OCI-LY3 (cell line): Measurements from ENCODE around the gene TRIM26.
"Not testable (repeated sequence)": the region's sequence is repeated elsewhere in the genome, so short reads cannot be mapped to it uniquely, and the experiment has no call there.

Experiments used
- H2AFZ ChIP-seq: fragments of 200-600, 300-600 bp; shearing (Covaris generic); 2 replicates; pipeline ENCODE4 v1.6.0; 2014; ENCODE audit warnings: antibody characterized with exemption, low read depth, low read length
- H3K27ac ChIP-seq: fragments of 200-600, 300-600 bp; sonication (generic); 2 replicates; pipeline ENCODE4 v1.5.1; 2014; ENCODE audit warnings: mild to moderate bottlenecking, low read length, moderate library complexity, mixed read lengths
- H3K27me3 ChIP-seq: fragments of 200-600, 300-600 bp; sonication (generic); 2 replicates; pipeline ENCODE4 v1.6.1; 2014; ENCODE audit warnings: low read depth, low read length, mixed read lengths
- H3K36me3 ChIP-seq: fragments of 200-600, 300-600 bp; sonication (generic); replicated peaks from 2 replicates; pipeline ENCODE3; 2014; ENCODE audit warnings: low read depth, low read length, mixed read lengths
- H3K4me1 ChIP-seq: fragments of 300-600, 200-600 bp; sonication (generic); 2 replicates; pipeline ENCODE4 v1.6.1; 2014; ENCODE audit warnings: low read length, mixed read lengths
- H3K4me2 ChIP-seq: fragments of 200-600, 300-600 bp; sonication (generic); 2 replicates; pipeline ENCODE4 v1.6.1; 2014; ENCODE audit warnings: low read length, mixed read lengths
- H3K4me3 ChIP-seq: fragments of 300-600, 200-600 bp; sonication (generic); 2 replicates; pipeline ENCODE4 v1.5.1; 2014; ENCODE audit warnings: antibody characterized with exemption, mild to moderate bottlenecking, low read length, moderate library complexity
- H3K79me2 ChIP-seq: fragments of 300-600, 200-600 bp; shearing (Covaris generic); 2 replicates; pipeline ENCODE4 v1.6.1; 2014; ENCODE audit warnings: mild to moderate bottlenecking, low read length, mixed read lengths
- H3K9ac ChIP-seq: fragments of 300-600, 200-600 bp; shearing (Covaris generic); 2 replicates; pipeline ENCODE4 v1.6.0; 2014; ENCODE audit warnings: mild to moderate bottlenecking, low read length, moderate library complexity
- H3K9me3 ChIP-seq: fragments of 200-600, 300-600 bp; shearing (Covaris generic); 2 replicates; pipeline ENCODE4 v1.6.1; 2014; ENCODE audit warnings: low read length, mixed read lengths; ENCODE audit not compliant: insufficient read depth
- H4K20me1 ChIP-seq: fragments of 200-600, 300-600 bp; sonication (generic); 2 replicates; pipeline ENCODE4 v1.6.1; 2016; ENCODE audit warnings: low read length, mixed read lengths; ENCODE audit not compliant: insufficient read depth
- CTCF ChIP-seq: fragments of 200-600, 300-600 bp; sonication (generic); IDR thresholded peaks from 2 replicates; pipeline ENCODE4 v1.5.1; 2014; ENCODE audit warnings: antibody characterized with exemption, low read length, low read depth
- EZH2phosphoT487 ChIP-seq: fragments of 200-600 bp; shearing (Covaris generic); IDR thresholded peaks from 2 replicates; pipeline ENCODE4 v1.6.1; 2018; ENCODE audit warnings: antibody characterized with exemption, mixed run types, low read depth

TRIM26 gene

GRCh38 chr6:30223339-30223738 is 10.1 kb upstream of the TRIM26 start:
- Histone ChIP-seq H3K27me3 (no peaks in the 10 kb centered on the region), H2AFZ (no peak overlapping the region), H3K9ac (no peak overlapping the region), H3K4me1 (no peaks in the 10 kb centered on the region), H3K36me3 (no peaks in the 10 kb centered on the region), H3K79me2 (no peaks in the 10 kb centered on the region), H3K4me2 (no peak overlapping the region), H3K4me3 (no peak overlapping the region), H3K27ac (no peak overlapping the region), H4K20me1 (no peaks in the 10 kb centered on the region), H3K9me3 (0 out of 2 replicates have a peak, but pooled peaks cover 3% of the 10 kb centered on the region)
- TF ChIP-seq EZH2phosphoT487, result no peak
- TF ChIP-seq CTCF, result no peak

GRCh38 chr6:30221956-30222355 is 8.8 kb upstream of the TRIM26 start:
- H2AFZ ChIP-seq, H3K27ac ChIP-seq, H3K9me3 ChIP-seq, H3K36me3 ChIP-seq, H3K27me3 ChIP-seq, H3K9ac ChIP-seq, H3K4me2 ChIP-seq, H4K20me1 ChIP-seq, H3K4me1 ChIP-seq, H3K79me2 ChIP-seq, H3K4me3 ChIP-seq: not testable (repeated sequence)

- not testable (repeated sequence) for H3K27ac ChIP-seq, H3K27me3 ChIP-seq, H3K9me3 ChIP-seq, H3K9ac ChIP-seq, H3K36me3 ChIP-seq, H3K79me2 ChIP-seq, H3K4me2 ChIP-seq, H3K4me3 ChIP-seq, H3K4me1 ChIP-seq, H4K20me1 ChIP-seq, H2AFZ ChIP-seq
These were observed 8.2 kb upstream of the TRIM26 start for GRCh38 chr6:30221395-30221794.

GRCh38 chr6:30219244-30219643 is 6.0 kb upstream of the TRIM26 start:
- Histone ChIP-seq H3K4me2 (peak overlapping the region; percentile 50), H3K27me3 (no peaks in the 10 kb centered on the region), H3K4me1 (no peaks in the 10 kb centered on the region; the same call in 1 of the 2 replicates), H3K27ac (no peak overlapping the region), H2AFZ (peak overlapping the region; percentile 74; the same call in 1 of the 2 replicates), H3K9me3 (0 out of 2 replicates have a peak, but pooled peaks cover 3% of the 10 kb centered on the region), H3K9ac (no peak overlapping the region), H3K36me3 (no peaks in the 10 kb centered on the region), H4K20me1 (no peaks in the 10 kb centered on the region), H3K4me3 (no peak overlapping the region), H3K79me2 (no peaks in the 10 kb centered on the region)
- peak; percentile 68 for TF ChIP-seq CTCF
- no peak for TF ChIP-seq EZH2phosphoT487

DNA sequence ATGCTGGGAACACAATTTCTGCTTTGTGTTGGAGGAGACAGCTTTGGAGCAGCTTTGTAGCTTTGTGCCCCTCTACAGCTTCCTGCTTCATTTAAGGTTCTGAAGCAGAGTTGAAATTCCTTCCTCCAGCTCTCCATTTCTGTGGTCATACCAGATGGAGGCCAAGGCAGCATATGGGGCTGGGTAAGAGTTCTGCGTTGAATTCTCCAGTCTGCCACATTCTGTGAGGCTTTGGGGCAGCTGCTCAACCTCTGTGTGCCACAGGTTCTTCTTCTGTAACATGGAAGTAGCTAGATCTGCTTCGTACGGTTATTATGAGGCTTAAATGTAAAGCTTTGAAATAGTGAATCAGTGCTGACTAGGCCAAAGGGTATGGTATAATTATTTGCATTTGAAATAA is 2.9 kb upstream of the TRIM26 start:
- H3K4me2 ChIP-seq, result no peak overlapping the region

More for the DNA sequence above, 2.9 kb upstream of the TRIM26 start:
- H2AFZ ChIP-seq, result no peak overlapping the region
- H3K27ac ChIP-seq, result no peak overlapping the region
- no peaks in the 10 kb centered on the region for H3K27me3 ChIP-seq
- no peak for TF ChIP-seq CTCF
- TF ChIP-seq EZH2phosphoT487, result no peak
- peaks cover 20% of the 10 kb centered on the region for H3K79me2 ChIP-seq
- H3K9ac ChIP-seq, result no peak overlapping the region
- no peak overlapping the region for H3K4me3 ChIP-seq
- no peaks in the 10 kb centered on the region for H3K36me3 ChIP-seq
- H4K20me1 ChIP-seq, result peaks cover 7% of the 10 kb centered on the region; the same call in 1 of the 2 replicates
- H3K4me1 ChIP-seq, result peaks cover 10% of the 10 kb centered on the region; the same call in 1 of the 2 replicates
- H3K9me3 ChIP-seq, result no peaks in the 10 kb centered on the region
